Right lobe of liver (tissue), 6 donors: ENCODE results near the gene MZT2A. TPM values are rescaled to one million over a fixed set of nuclear protein-coding genes. Genes with fewer than 3 reads are reported as not detected.
"Not testable (repeated sequence)": the region's sequence is repeated elsewhere in the genome, so short reads cannot be mapped to it uniquely, and the experiment has no call there.

Experiments used
- ATAC-seq, 4 donors: fragments of 200-7000 bp; cut with Tn5 transposase; one replicate each; pipeline ENCODE4 v1.9.1; 2020; ENCODE audit warnings: mild to moderate bottlenecking in 4 of 4, moderate library complexity in 4 of 4
- DNase-seq, 3 donors: peaks; one replicate each; pipeline ENCODE4 v3.0.0-alpha.2; 2020
- H3K27ac ChIP-seq, 3 donors: fragments of 200-600 bp; one replicate each; pipeline ENCODE4 v1.8.0; 2022
- H3K27me3 ChIP-seq, 2 donors: fragments of 200-600 bp; one replicate each; pipeline ENCODE4 v1.8.0; 2022
- H3K36me3 ChIP-seq, 4 donors: fragments of 200-600 bp; sonication (generic) in 1 of 4; one replicate each; pipeline versions ENCODE4 v1.5.1 to v1.8.0; 2017 to 2022; ENCODE audit warnings: control low read depth in 1 of 4
- H3K4me1 ChIP-seq, 4 donors: fragments of 200-600 bp; sonication (generic) in 1 of 4; one replicate each; pipeline versions ENCODE4 v1.5.1 to v1.8.0; 2017 to 2022; ENCODE audit warnings: control low read depth in 1 of 4
- H3K4me3 ChIP-seq, 3 donors: fragments of 200-600 bp; one replicate each; pipeline ENCODE4 v1.8.0; 2022
- H3K9me3 ChIP-seq, 4 donors: fragments of 200-600 bp; sonication (generic) in 1 of 4; one replicate each; pipeline versions ENCODE4 v1.5.1 to v1.8.0; 2017 to 2022; ENCODE audit warnings: control low read depth in 1 of 4
- POLR2A ChIP-seq: fragments of 450-650 bp; IDR thresholded peaks from one replicate; pipeline ENCODE4 v1.6.1; 2017; ENCODE audit warnings: antibody characterized with exemption, mild to moderate bottlenecking
- WGBS: methylation state at CpG from one replicate; pipeline ENCODE4 v1.1.6; 2018; ENCODE audit warnings: low coverage, low lambda C conversion rate; ENCODE audit not compliant: insufficient coverage; ENCODE audit errors: missing lambda C conversion rate; 5-methylcytosine and 5-hydroxymethylcytosine counted together
- intact Hi-C, 2 donors: fragments of 100-400 bp; cut with DNase I; formaldehyde crosslinking; loops; one replicate each; pipeline versions ENCODE4 v1.11.2 to v1.14.1; 2022
- total RNA-seq, 6 experiments: library from RNA; depleted of rRNA in 2 of 6; stranded (reverse); fragments of >200 nt in 2 of 6; fragmentation: NEBNext Ultra II Directional in 3 of 6; extraction: Animal tissue kit (Norgen Biotek cat#: 25700) in 3 of 6; gene quantifications; one replicate each; pipeline versions ENCODE4 v1.1.0 to v1.2.4, GENCODE V29; 2016 to 2023
- TF ChIP-seq, protein P1 (sequence below), 4 donors: fragments of 200-600 bp in 3 of 4; fragments of 450-650 bp in 1 of 4; IDR thresholded peaks; one replicate each; pipeline versions ENCODE4 v1.5.1 to v1.8.0; 2016 to 2022; ENCODE audit warnings: antibody characterized with exemption in 4 of 4, mild to moderate bottlenecking in 2 of 4
- donor health status: DM: no; HTN: yes; CAD: no.
- donor health status: DM: no; HTN: no; CAD: no.
- donor health status: DM: no; HTN: no; CAD: no.
- donor health status: DM: no; HTN: yes; CAD: no.
- donor health status: DM: no; HTN: yes; CAD: no.

Gene MZT2A
- total RNA-seq, 6 experiments from 2014 or later, result 36.5 to 61.9 (median 42.6) TPM

DNA sequence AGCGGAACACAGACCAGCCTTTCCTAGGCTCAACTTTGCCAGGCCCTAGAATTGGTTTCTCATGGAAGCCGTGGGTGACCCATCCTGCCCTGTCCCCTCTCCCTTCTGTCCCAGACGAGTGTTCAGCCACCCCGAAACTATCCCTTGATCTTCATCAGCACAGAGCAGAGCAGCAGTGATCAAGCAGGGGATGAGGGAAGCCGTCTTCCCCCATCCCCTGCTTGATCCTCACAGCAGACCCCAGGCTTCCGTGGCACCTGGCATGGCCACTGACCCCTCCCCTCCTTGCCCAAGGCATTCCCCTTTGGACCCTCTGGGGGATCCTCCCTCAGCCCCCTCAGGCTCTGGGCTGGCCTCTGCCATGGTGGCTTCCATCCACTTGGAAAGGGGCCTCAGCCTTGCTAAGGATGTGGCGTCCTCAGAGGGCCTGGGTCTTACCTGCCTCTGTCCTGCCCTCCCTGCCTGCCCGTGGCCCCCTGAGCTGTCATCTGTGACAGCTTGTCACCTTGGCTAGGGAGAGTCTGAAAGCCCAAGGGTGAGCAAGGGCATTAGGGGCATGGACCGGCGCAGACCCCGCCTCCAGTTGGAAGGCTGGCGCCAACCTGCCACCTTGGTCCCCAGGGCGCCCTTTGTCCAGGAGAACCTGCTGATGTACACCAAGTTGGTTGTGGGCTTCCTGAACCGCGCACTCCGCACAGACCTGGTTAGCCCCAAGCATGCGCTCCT, 25.1 kb upstream of the MZT2A start:
- Histone ChIP-seq H3K27ac (no peak overlapping the region), H3K4me3 (no peak overlapping the region), H3K27me3 (no peaks in the 10 kb centered on the region), H3K4me1 (no peaks in the 10 kb centered on the region), H3K9me3 (no peaks in the 10 kb centered on the region), H3K36me3 (no peaks in the 10 kb centered on the region)
- TF ChIP-seq, protein P1, sequence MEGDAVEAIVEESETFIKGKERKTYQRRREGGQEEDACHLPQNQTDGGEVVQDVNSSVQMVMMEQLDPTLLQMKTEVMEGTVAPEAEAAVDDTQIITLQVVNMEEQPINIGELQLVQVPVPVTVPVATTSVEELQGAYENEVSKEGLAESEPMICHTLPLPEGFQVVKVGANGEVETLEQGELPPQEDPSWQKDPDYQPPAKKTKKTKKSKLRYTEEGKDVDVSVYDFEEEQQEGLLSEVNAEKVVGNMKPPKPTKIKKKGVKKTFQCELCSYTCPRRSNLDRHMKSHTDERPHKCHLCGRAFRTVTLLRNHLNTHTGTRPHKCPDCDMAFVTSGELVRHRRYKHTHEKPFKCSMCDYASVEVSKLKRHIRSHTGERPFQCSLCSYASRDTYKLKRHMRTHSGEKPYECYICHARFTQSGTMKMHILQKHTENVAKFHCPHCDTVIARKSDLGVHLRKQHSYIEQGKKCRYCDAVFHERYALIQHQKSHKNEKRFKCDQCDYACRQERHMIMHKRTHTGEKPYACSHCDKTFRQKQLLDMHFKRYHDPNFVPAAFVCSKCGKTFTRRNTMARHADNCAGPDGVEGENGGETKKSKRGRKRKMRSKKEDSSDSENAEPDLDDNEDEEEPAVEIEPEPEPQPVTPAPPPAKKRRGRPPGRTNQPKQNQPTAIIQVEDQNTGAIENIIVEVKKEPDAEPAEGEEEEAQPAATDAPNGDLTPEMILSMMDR (IDR thresholded peaks at IDR 0.05), result no peak
- TF ChIP-seq POLR2A, result no peak
- DNase-seq (peak in 1 of 3 donors; percentile 6), ATAC-seq (no peak)
- intact Hi-C loops, result no loop called here
- 71% methylated on average over 4 of the region's 17 CpGs for WGBS

DNA sequence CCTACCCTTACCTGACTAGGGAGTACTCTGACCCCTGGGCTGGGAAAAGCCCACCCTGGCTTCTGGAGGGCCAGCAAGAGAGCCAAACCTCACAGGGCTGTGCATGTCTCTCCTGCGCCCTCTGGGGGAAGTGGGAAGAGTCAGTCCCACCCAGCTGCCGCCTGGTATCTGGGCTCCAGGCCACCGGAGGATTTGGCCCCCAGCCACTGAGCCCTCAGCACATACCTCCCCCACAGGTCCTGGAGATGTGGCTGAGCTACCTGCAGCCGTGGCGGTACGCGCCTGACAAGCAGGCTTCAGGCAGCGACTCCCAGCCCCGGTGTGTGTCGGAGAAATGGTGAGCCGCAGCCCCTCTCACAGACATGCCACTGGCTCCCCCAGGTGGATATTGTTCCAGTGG, 24.4 kb upstream of the MZT2A start:
- DNase-seq, H3K4me3 ChIP-seq, H3K4me1 ChIP-seq, H3K36me3 ChIP-seq, H3K27me3 ChIP-seq, intact Hi-C loops, H3K9me3 ChIP-seq, H3K27ac ChIP-seq: not testable (repeated sequence)
- peak in 2 of 4 donors; percentile 14 to 31 for ATAC-seq
- 80% methylated on average over 1 of the region's 11 CpGs for WGBS

DNA sequence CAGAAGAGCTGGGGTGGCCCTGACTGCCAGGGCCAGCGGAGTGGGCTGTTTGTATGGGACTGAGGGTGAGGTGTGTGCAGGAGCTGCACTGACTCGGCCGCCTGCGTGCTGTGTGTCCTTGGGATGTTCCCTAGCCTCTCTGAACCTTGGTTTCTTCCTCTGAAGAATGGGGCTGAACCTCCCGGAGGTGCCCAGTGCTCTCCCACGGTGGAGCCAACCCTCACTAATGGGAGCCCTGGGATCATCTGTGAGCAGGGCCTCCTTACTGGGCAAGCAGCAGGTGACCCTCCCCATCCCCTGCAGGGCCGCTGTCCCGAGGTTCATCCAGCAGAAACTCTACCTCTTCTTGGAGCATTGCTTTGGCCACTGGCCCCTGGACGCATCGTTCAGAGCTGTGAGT, 23.8 kb upstream of the MZT2A start:
- no peak for ATAC-seq
- Histone ChIP-seq H3K9me3 (no peaks in the 10 kb centered on the region), H3K4me1 (no peaks in the 10 kb centered on the region), H3K27me3 (no peaks in the 10 kb centered on the region), H3K27ac (no peak overlapping the region), H3K4me3 (no peak overlapping the region), H3K36me3 (no peaks in the 10 kb centered on the region)
- 94% methylated on average over 5 of the region's 10 CpGs for WGBS
- intact Hi-C loops, result no loop called here
- no peak for TF ChIP-seq POLR2A
- TF ChIP-seq, protein P1 (IDR thresholded peaks at IDR 0.05), result no peak
- DNase-seq, result no peak

DNA sequence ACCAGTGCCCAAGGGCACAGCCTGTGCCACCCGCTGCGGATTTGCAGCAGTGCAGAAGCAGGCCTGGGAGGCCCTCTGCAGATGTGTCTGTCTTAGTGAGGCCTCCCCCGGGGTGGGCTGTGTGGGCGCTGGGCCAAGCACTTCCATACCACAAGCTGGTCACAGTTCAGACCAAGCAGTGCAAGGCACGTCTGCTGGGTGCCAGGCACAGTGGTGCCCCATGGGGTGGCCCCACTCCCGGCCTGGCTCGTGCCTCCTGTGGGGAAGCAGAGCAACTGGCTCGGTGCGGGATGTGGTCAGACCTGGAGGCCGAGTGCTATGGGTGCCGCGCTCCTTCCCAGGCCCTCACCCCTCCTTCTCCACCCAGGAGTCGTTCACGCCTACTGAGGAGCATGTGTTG, 23.0 kb upstream of the MZT2A start:
- H3K27me3 ChIP-seq, H3K4me3 ChIP-seq, DNase-seq, H3K36me3 ChIP-seq, H3K27ac ChIP-seq, H3K9me3 ChIP-seq, intact Hi-C loops, H3K4me1 ChIP-seq, ATAC-seq: not testable (repeated sequence)
- WGBS, result 82% methylated on average over 3 of the region's 14 CpGs

DNA sequence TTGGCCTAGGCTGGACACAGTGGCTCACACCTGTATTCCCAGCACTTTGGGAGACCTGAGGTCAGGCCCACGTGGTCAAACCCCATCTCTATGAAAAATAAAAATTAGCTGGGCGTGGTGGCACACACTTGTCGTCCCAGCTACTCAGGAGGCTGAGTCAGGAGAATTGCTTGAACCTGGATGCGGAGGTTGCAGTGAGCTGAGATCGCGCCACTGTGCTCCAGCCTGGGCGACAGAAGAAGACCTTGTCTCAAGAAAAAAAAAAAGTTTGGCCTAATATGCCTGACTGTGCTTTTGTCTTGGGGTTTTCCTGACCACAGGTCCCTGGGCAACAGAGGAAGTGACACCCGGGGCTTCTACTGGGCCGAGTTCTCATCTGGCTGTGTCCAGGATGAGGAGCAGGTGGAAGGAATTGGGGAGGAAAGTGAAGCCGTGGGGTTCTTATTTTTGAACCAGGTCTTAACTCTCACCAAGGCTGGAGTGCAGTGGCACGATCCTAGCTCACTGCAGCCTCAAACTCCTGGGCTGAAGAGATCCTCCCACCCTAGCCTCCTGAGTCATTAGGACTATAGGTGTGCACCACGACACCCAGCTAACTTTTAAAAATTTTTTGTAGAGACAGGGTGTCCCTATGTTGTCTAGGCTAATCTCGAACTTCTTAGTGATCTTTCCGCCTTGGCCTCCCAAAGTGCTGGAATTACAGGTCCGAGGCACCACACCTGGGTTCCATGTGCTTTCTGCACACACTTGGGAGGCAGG, 22.4 kb upstream of the MZT2A start:
- H3K4me1 ChIP-seq, H3K9me3 ChIP-seq, DNase-seq, H3K27me3 ChIP-seq, H3K4me3 ChIP-seq, intact Hi-C loops, H3K27ac ChIP-seq, ATAC-seq, H3K36me3 ChIP-seq: not testable (repeated sequence)
- 76% methylated on average over 11 of the region's 15 CpGs for WGBS

DNA sequence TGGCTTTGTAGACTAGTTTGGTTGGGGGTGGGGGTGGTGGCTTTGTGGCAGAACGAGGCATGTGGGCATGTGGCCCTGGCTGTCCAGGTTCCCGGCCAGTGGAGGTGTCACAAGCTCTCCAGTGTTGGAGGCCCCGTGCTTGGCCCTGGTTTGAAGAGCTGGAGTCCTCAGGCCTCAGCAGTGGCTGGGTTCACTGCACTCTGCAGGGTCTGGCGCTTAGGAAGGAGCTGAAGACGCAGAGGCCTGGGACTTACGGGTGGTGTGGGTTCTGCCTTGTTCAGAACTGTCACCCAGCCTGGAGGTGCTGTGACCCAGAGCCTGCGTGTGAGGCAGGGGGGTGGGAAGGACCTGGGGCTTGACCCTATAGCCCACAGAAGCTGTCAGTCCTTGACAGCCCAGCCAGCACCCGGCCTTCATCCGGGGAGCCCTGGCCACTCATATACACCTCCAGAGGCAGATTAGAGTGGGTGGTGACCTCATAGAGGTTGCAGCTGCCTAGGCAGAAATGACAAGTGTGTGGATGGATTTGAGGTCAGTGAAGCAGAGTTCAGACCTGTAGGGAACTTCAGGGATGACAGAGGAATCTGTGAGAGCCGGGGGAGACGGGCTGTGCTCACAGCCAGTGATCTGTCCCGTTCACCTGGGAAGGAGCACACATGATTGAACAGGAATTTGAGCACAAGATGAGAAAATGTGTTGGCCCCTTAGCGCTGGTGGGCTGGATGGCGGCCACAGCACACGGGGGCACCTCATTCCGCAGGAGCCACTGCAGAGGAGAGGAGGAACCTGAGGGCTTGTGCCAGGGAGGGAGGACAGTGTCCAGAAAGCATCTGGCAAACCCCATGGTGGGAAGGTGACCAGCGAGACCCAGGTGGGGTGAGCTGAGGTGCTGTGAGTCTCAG, 20.0 kb upstream of the MZT2A start:
- H3K4me3 ChIP-seq, intact Hi-C loops, ATAC-seq, H3K4me1 ChIP-seq, H3K27ac ChIP-seq, H3K9me3 ChIP-seq, H3K27me3 ChIP-seq: not testable (repeated sequence)
- 80% methylated on average over 1 of the region's 17 CpGs for WGBS
- H3K36me3 ChIP-seq, result peaks cover 0 to 18% (median 14%) of the 10 kb centered on the region in 4 donors
- peak in 1 of 3 donors; percentile 23 for DNase-seq

DNA sequence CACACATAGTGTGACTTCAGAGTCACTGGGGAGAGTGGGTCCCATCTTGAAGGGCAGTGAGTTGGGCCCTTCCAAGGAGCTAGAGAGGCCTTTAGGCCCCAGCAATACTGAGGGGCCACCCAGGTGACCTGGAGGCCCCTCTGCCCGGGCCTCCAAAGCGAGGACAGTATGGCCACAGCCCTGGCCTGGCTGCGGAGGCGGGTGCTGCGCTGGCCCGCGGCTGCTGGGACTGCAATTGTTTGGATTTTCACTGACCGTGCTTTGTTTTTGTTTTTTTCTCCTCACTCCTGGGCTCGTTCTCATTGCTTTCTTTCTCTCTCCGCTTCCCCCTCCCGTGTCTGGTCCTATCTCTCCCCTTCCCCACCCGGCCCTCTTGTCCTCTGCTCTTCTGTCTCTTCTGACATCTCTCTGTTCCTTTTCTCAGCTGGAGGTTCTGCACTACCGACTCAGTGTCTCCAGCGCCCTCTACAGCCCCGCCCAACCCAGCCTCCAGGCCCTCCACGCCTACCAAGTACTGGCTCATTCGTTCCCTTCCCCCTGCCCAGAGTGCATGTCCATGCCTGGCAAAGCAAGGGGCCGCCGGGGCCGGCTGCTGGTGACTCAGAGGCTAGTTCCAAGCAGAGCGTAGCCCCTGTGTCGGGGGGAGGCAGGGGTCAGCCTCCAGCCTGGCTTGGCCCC, 19.2 kb upstream of the MZT2A start:
- intact Hi-C loops, H3K27me3 ChIP-seq, H3K4me3 ChIP-seq, H3K4me1 ChIP-seq, H3K9me3 ChIP-seq, H3K27ac ChIP-seq, ATAC-seq: not testable (repeated sequence)
- DNase-seq, result peak in 1 of 3 donors; percentile 38
- peaks cover 0 to 24% (median 19%) of the 10 kb centered on the region in 4 donors for H3K36me3 ChIP-seq
- 77% methylated on average over 8 of the region's 22 CpGs for WGBS
